ENCODE data around the gene EVPL.

The EVPL gene

DNA sequence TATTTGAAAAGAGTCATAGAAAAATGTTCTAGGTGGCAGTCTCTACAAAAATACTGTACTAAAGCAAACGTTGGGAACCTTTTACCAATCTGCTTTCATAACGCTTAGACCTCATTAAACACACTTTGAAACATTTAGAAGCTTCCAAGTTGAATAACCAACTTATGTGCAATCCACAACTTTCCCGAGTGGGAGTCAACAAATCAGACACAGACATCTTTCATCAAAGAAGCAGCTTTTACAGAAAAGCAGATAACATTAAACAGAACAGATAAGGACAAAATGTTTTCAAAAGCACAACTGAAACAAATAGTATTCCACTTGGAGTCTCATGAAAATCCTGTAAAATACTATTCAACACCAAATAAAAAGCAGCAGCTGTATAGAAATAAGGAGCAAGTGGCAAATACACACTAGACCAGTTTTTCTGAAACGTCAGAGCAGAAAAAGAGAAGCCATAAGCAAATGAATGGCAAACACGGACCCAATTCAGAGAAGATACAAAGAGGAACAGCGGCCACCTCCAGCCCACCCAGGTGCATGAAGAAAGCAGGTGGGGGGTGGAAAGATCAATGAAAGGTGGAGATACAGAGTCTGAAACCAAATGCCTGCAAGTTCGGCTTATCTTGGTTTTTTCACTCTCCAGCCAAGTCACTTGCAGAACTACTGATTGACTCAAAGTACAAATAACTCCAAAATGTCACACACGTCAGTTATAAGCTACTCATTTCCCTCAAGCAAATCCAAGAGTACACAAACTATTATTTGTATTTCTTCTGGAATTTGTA, 67.9 kb downstream of the EVPL start:
- no peak for DNase-seq (ENCODE audit: low read depth)
